NOMO-1 (cell line): ENCODE data around the gene RESP18.
"Not testable (repeated sequence)": the region's sequence is repeated elsewhere in the genome, so short reads cannot be mapped to it uniquely, and the experiment has no call there.

ENCODE experiments used
- DNase-seq, 2 experiments: peaks; one replicate each; lab custom pipeline; 2025; ENCODE audit not compliant: unreplicated experiment in 2 of 2; lab: John Stamatoyannopoulos, UW

The RESP18 gene

DNA sequence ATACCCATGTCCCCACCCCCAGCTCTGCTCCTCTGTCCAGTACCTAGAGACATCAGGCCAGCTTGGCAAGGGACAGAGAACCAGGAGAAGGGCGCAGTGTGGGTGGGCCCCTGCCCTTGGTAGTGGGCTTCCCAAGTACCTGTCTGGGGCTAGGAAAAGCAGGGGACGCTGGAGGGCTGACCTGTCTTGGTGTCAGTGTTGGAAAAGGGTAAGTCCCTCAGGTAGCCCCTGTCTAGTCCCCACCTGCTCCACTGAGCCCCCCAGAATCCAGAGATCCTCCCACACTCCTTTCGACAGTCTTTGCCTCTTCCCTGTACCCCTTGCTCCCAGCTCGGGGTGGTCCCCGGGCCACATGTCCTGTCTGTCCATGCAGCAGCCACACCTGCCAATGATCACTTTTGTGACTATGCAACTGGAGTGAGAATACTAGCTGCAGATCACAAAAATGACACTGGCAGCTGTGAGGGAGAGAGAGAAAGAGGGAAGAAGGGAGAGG, 38.8 kb downstream of the RESP18 start:
- no peak for DNase-seq

DNA sequence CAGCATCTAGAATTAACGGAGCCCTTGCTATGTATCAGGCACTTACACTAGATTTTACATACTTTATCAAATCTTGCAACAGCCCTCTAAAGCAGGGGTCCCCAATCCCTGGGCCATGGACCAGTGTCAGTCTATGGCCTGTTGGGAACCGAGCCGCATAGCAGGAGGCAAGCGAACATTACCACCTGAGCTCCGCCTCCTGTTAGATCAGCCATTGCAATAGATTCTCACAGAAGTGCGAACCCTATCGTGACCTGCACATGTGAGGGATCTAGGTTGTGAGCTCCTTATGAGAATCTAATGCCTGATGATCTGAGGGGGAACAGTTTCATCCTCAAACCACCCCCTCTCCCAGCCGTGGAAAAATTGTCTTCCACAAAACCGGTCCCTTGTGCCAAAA, 39.9 kb downstream of the RESP18 start:
- DNase-seq = no peak

DNA sequence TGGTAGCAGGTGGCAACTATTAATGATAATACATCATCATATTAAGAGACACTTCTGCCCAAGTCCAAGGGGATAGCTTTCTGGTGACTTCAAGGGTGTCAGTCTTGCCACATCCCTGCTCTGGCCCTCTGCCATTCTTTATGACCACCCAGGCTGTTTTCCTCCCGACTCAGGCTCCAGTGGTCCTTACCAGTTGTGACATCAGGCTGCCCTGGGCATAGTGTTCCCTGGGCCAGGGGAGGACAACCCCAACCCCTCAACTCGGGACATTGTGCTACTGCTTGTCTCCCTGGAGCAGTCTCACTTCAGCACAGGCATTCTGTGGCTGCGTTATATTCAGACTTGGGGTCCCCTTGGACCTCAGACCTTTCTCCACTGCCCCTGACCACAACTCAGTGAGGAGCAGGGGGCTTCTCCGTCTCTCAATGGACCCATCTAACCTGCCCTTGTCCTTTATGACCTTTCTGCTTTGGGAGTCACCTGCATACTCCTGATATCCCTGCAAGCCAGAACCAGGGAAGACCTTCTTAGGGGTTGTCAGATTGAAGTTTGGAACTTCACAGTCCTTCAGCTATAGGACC, 40.5 kb downstream of the RESP18 start:
- no peak for DNase-seq

DNA sequence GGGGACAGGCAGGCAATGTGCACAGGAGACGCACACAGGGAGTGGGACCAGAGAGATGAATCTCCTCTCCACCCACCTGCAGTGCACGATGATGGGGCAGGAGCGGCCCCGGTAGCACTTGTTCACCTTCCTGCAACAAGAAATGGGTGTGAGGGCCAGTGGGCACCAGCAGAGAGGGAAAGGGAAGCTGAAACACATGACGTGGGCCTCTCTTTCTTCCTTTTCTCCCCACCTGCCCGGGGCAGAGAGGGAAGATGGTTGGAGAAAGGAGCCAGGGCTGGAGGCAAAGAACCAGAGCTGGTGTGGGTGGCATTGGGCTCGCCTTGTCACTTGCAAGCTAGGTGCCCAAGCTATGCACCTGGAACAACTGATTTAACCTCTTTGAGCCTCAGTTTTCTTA, 41.1 kb downstream of the RESP18 start:
- DNase-seq = no peak

DNA sequence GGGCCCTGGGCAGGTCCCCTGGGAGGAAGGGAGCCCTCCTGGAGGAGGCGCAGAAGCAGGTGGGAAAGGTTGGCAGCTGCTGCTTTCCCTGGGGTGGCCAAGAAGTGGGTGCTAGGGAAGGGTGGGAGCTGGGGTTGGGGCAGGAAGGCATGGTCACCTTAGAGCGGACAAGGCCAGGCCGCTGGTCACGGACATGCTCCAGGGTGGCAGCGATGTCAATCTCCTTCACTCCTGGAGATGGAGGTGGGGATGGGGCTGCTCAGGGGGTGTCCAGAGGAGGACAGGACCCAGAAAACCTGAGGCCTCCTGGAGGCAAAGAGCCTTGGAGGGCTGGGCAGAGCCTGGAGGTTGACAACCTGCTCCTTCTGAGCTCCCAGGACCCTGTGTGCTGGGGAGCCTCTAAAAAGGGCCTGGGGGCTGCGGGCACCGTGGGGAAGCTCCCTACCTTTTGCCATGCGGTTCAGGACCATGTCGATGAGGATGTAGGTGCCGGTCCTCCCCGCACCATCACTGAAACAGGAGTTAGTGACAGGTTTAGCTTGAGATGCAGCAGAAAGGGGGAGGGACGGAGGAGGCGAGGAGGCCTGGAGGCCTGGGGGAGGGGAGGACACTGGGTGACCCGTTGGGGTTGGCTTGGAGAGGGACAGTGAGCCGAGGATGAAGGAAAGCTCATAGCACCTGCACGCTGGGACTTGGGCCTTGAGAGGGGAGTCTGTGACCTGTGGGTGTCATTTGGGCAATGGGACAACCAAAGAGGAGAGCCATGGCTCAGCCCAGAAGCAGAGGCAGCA, 42.0 kb downstream of the RESP18 start:
- DNase-seq = no peak

DNA sequence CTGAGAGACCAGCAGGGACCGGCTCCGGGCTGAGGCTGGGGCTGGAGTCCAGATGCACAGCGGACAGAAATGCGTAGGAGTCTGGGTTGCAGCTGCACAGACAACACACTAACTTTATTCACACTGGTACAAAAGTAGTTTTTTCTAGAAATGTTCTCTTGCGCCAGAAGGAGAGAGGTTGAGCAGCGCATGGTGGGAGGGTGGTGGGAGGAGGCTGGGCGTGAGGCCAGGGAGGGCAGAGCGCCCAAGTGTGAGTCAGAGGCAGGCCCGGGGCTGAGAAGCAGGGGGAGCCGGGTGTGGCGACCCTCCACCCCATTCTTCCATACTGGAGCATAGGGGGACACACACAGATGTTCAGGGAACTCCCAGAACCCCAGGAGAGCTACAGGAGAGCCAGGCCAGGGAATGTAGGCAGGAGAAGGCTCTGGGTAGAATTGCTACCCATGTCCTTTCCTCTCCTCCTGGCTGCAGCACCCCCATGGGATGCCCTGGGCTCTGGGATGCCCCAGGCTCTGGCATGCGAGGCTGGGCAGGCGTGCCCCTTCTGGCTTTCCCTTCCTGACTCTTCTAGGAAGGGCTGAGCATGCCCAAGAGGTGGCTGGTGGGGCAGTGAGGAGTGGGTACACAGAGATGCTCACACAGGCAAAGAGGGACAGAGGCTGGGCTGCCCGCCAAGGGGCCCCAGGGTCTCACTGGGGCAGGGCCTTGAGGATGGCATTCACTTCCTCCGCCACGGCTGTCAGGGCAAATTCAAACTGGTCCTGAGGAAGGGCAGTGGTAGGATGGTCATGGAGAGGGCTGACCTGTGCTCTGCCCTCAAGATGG, 42.8 kb downstream of the RESP18 start:
- no peak for DNase-seq

DNA sequence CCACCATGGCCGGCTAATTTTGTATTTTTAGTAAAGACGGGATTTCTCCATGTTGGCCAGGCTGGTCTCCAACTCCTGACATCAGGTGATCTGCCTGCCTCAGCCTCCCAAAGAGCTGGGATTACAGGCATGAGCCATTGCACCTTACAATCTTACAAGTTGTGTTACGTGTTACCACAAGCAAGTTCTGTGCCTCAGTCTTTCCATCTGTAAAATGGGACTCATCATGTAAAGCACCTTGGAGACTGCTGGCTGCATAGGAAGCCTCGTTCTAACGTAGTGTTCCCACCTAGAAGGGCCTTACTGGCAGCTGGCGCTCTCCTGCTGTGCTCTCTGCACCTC, 43.4 kb downstream of the RESP18 start:
- no peak for DNase-seq

DNA sequence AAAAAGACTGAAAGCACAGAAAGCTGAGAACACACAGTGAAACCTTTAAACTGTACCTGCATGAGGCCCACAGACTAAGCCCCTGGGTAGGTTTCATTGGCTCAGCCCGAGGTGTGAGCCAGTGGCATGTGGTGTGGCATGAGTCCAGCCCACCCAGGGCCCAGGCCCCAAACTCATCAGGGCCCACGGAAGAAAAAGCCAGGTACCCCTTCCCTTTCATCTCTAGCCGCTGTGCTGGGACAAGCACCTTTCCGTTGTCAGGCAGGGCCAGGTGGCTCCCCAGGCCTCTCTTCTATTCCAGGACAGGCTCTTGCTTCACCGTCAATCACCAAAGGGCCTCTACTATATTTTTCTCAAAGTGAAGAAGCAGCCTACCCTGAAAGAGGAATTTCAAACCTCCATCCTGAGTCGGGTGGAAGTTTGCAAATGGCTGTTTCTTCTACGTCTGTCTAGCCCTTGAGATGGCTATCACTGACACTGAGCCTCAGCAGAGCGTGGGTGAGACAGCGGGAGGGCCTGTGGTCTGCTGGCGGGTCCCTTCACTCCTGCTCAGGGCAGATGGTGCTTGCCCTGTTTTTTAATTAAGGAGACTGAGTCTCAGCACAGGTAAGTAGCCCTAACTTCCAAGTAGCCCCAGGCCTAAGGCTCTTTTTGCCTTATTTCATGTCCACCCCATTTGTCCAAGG, 44.8 kb downstream of the RESP18 start:
- DNase-seq = no peak

DNA sequence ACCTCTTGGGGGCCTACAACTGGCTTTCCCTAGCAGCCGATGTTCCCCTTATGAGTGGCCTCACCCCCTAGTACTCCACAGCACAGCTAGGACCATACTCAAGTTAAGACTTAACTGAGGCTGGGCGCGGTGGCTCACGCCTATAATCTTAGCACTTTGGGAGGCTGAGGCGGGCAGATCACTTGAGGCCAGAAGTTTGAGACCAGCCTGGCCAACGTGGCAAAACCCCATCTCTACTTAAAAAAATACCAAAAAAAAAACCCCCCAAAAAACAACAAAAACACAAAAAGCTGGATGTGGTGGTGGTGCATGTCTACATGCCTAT, 45.5 kb downstream of the RESP18 start:
- DNase-seq = not testable (repeated sequence)

DNA sequence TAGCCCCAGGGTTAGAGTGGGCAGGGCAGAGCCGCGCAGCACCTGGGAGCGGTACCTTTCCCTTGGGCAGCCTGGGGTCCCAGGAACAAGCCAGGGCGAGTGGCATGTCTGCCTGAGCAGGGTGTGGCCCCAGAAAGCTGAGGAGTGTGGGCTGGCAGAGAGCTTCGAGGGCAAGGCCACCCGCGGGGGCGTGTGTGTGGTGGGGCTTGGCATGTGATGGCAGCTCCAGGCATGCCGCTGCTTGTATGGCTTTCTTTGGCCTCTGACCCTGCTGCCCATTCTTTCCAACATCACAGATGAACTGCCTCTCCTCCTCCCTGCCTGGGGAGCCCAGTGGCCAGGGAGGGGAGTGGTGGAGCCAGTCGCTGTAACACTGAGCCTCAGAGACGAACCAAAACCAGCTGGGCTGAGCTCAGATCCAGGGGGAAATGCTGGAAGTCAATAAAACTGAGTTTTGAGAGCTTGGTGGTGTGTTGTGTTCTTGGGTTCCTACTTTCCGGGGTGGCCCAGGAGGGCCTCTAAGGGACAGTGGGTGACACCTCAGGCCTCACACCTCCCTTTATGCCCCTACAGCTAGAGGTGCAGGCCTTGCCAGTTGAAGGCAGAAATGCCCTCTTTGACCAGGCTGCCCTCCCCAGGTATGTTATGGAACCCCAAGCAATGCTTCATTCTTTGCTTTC, 46.0 kb downstream of the RESP18 start:
- DNase-seq = no peak

DNA sequence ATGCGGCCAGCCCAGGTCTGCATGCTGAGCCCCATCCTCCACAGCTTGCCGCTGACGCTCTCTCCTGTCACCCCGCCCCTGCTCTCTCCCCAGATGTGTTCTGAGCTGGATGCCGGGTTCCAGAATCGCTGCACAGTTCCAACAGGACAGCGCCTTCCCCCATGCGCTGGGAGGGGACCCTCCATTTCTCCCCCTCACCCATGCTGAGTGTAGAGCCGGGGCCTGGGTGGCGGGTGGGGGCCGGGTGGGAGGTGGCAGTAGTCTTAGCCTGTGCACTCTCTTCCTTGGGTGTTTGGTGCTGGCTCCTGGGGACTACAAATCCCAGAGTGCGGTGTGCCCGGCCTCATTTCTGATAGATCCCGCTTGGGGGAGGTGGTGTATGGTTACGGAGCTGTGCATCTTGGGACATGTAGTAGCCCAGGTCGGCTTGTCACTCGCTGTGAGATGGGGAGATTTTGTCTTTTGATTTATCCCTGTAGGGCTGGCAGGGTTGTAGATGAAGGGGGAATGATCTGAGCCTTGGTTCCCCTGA, 46.6 kb downstream of the RESP18 start:
- no peak for DNase-seq

DNA sequence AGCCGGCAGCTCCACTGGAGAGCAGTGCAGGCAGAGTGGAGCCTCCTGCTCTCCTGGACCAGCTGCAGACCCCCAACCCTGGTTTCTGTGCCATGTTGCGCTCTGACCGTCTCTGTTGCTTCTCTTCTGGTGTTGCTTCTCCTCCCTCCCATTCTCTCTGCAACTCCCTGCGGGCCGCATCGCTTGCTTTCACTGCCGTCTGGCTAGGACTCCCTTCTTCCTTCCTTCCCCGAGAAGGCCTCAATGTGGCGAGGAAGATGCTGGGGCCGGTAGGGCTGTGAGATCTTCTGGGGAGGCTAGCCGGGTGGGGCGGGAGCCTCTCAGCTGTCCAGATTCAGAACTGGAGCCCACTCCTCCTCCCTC, 47.2 kb downstream of the RESP18 start:
- no peak for DNase-seq

DNA sequence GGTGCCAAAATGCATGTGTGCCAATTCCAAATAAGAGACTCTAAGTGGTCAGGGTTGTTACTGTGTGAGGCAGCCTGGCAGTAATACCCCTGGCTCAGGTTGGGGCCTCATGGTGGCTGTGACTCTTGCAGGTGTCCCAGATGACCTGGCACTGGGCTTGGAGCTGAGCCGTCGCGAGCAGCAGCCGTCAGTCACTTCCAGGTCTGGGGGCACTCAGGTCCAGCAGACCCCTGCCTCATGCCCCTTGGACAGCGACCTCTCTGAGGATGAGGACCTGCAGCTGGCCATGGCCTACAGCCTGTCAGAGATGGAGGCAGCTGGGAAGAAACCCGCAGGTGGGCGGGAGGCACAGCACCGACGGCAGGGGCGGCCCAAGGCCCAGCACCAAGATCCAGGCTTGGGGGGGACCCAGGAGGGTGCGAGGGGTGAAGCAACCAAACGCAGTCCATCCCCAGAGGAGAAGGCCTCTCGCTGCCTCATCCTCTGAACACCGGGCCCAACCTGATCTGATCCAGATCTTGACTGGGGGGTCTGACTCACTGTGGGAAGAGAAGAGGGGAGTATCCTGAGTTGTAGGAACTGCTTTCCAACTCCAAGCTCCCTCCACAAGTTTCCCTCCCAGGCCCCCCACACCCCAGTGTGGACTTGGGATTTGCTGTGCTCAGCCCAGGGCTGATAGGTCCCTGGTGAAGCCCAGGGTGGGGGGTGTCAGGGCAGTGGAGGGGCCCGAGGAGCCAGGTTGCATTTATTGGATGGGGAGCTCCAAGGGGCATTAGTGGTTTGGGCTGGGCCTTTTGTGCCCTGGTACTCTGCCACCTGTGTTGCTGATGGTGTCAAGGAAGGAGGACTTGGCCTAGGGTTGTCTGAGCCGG, 47.8 kb downstream of the RESP18 start:
- no peak for DNase-seq

DNA sequence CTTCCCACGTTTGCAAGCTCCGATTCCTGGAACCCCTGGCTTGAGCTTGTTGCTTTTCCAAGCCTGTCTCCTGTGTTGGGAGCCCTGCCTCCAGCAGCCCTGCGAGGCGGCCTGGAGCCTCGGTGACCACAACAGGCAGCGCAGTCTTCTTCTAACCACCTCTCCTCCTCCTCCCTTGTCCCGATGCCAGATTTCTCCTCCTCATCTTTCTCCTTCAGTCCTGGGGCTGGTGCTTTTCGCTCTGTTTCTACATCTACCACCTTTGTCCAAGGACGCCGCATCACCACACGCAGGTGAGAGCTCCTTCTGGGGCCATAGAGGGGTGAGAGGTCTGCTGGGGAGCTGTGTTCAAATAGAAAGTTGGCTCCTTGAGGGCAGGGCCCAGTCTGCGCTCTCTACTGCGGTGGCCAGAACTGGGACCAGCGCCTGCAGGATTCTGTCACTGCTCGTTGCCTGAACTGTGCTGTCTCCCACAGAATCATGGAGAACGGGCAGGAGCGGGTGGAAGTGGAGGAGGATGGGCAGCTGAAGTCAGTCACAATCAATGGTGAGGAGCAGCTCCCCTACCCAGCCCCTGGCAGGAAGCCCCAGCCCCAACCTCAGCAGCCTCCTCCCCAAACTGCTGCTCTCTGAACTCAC, 49.5 kb downstream of the RESP18 start:
- no peak for DNase-seq

DNA sequence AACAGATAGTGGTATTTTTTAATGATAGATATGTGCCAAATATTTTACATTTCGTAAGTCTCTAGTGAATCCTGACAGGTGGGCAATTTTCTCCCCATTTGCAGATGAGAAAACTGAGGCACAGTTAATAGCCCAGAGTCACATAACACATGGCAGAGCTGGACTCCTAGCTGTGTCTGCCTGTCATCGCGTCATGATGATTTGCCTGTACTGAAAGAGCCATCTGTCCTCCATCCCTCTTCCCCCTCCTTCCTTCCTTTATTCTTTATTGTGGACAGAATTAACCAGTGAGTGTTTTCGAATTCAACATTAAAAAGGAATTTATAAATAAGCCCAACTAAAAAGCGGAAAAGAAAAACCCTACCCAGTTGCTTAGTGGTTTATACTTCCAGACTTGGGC, 50.2 kb downstream of the RESP18 start:
- DNase-seq = no peak

DNA sequence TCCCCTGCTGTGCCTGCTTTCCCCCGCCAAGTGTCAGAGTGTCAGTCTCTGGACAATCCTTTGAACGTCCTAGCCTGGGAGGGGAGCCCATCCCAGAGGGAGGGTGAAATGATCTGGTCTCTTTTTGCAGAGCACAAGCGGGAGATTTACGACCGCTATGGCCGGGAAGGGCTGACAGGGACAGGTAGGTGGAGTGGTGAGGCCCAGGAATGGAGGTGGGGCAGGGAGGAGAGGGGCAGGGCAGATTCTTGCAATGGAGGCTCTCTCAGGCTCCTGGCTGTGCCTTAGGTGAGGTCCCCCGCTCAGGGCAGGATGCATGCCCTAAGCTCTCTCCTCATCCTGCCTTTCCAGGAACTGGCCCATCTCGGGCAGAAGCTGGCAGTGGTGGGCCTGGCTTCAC, 51.0 kb downstream of the RESP18 start:
- no peak for DNase-seq

DNA sequence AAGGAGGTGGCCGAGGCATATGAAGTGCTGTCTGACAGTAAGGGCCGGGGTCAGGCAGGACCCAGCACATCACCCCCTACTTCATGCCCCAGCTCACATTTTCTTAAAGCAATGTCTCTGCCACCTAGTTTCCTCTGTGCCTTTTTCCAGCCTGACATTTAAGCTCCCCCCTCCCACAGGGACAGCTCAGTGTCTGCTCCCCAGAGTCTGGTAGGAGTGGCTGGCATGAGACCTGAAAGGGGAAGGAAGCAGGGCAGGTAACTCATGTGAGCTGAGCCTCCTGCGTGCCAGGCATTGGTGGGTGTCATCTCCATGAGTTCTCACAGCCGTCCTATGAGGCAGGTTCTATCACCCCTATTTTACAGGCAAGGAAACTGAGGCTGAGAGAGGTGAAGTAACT, 51.9 kb downstream of the RESP18 start:
- no peak for DNase-seq

DNA sequence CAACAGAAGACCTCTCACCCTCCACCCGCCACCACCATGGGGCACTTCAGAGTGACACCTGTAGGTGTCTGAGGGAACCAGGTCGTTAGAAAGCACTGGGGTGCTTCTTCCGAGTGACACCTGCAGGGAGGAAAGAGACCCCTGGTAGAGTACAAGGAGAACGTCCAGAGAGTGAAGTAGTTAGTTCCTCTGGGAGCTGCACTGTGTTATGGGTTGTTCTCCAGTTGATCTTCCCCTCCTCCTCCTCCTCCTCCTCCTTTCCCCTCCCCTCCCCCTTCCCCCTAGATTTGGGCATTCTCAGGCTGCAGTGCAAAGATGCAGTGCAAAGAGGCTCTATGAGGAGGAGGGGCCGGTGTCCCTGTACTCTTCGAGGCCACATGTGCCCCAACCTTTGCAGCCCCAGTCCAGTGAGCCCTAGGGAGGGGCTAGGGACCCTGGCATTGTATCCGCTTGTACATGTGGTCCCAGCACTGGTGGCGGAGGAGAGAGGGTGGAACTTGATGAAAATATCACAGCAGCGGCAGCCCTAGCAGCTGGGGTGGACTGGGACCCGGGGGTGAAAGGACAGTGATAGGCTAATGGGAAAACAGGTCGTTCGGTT, 52.5 kb downstream of the RESP18 start:
- DNase-seq = no peak
